HEK293 (cell line): ENCODE measurements around the gene C1orf210.

Source experiments
- GLI2 ChIP-seq: fragments of 450-650 bp; formaldehyde crosslinking; IDR thresholded peaks from 2 replicates; pipeline ENCODE4; 2017; ENCODE audit warnings: missing biosample characterization, missing genetic modification characterization, low read depth, borderline replicate concordance
- MYNN ChIP-seq: fragments of 450-650 bp; formaldehyde crosslinking; IDR thresholded peaks from 2 replicates; pipeline ENCODE4 v1.5.1; 2016; ENCODE audit warnings: missing biosample characterization, missing genetic modification characterization, borderline replicate concordance
- MZF1 ChIP-seq: fragments of 450-650 bp; formaldehyde crosslinking; IDR thresholded peaks from 2 replicates; pipeline ENCODE4 v1.5.1; 2017; ENCODE audit warnings: missing biosample characterization, missing genetic modification characterization, borderline replicate concordance
- SALL2 ChIP-seq: fragments of 450-650 bp; formaldehyde crosslinking; IDR thresholded peaks from 2 replicates; pipeline ENCODE4 v1.5.0; 2017; ENCODE audit warnings: missing biosample characterization, mild to moderate bottlenecking, missing genetic modification characterization, borderline replicate concordance
- ZIC2 ChIP-seq: fragments of 450-650 bp; formaldehyde crosslinking; IDR thresholded peaks from 2 replicates; pipeline ENCODE4 v1.5.1; 2016; ENCODE audit warnings: missing biosample characterization, missing genetic modification characterization
- ZNF776 ChIP-seq: fragments of 450-650 bp; formaldehyde crosslinking; IDR thresholded peaks from 2 replicates; pipeline ENCODE4 v1.5.0; 2017; ENCODE audit warnings: missing biosample characterization, missing genetic modification characterization, borderline replicate concordance
- TF ChIP-seq, protein P1 (sequence below): fragments of 450-650 bp; formaldehyde crosslinking; IDR thresholded peaks from 2 replicates; pipeline ENCODE4 v1.5.1; 2016; ENCODE audit warnings: missing biosample characterization, missing genetic modification characterization

DNA sequence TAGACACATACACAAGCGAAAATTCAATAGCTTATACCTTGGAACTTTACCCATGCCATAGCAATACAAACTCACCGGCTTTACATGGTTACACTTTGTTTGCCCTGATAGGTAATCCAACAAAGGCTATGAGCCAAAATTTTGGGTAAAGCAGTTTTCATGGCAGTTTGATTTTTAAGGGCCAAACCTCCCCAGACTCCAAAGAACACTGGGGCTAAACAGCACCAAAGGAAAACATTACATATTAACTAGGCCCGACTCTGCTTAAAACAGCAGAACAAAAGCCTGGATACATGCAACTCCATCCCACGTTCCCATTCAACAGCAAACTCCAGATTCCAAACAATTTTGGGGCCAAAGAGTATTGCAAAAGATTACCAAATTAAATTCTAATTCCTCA is 19.9 kb downstream of the C1orf210 start:
- TF ChIP-seq MZF1 (no peak), SALL2 (tag by site-specific recombination) (no peak), GLI2 (no peak), MYNN (no peak), ZIC2 (tag by site-specific recombination) (no peak), ZNF776 (tag by site-specific recombination) (no peak)
- TF ChIP-seq, protein P1, sequence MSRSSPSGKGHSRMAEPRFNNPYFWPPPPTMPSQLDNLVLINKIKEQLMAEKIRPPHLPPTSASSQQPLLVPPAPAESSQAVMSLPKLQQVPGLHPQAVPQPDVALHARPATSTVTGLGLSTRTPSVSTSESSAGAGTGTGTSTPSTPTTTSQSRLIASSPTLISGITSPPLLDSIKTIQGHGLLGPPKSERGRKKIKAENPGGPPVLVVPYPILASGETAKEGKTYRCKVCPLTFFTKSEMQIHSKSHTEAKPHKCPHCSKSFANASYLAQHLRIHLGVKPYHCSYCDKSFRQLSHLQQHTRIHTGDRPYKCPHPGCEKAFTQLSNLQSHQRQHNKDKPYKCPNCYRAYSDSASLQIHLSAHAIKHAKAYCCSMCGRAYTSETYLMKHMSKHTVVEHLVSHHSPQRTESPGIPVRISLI (tag by site-specific recombination), result no peak
